GM12878 (cell line): ENCODE data around the gene ARID1A. TPM values are rescaled to one million over a fixed set of nuclear protein-coding genes. Genes with fewer than 3 reads are reported as not detected.

ENCODE experiments used
- BHLHE40 ChIP-seq, 2 experiments: fragments of 450-650 bp in 1 of 2; IDR thresholded peaks; 2 replicates each; pipeline ENCODE4 v1.6.1; 2011 to 2017; ENCODE audit warnings: low read depth in 2 of 2, borderline replicate concordance in 1 of 2, improper control_type of control experiment in 1 of 2, low read length in 1 of 2, mild to moderate bottlenecking in 1 of 2
- CBFB ChIP-seq: IDR thresholded peaks from 2 replicates; pipeline ENCODE4 v1.6.1; 2016; ENCODE audit warnings: antibody characterized with exemption, low read depth
- CHD2 ChIP-seq: IDR thresholded peaks from 2 replicates; pipeline ENCODE4 v1.6.1; 2011; ENCODE audit warnings: low read depth, low read length, improper control_type of control experiment, borderline replicate concordance
- DPF2 ChIP-seq: fragments of 450-650 bp; IDR thresholded peaks from 2 replicates; pipeline ENCODE4 v1.6.1; 2017; ENCODE audit warnings: mild to moderate bottlenecking
- E2F4 ChIP-seq: IDR thresholded peaks from 2 replicates; pipeline ENCODE4 v1.6.1; 2012; ENCODE audit warnings: low read depth, low read length, improper control_type of control experiment
- HDAC2 ChIP-seq: fragments of 200-600 bp; sonication (generic); IDR thresholded peaks from 2 replicates; pipeline ENCODE4 v1.6.1; 2017
- IRF5 ChIP-seq: fragments of 450-650 bp; IDR thresholded peaks from 2 replicates; pipeline ENCODE4 v1.6.1; 2017; ENCODE audit warnings: borderline replicate concordance
- JUND ChIP-seq: IDR thresholded peaks from 2 replicates; pipeline ENCODE4 v1.6.1; 2012; ENCODE audit warnings: low read depth, mild to moderate bottlenecking, low read length, improper control_type of control experiment, moderate library complexity
- KAT2A ChIP-seq: conservative IDR thresholded peaks from 2 replicates; pipeline ENCODE4 v1.6.1; 2011; ENCODE audit warnings: low read depth, low read length; ENCODE audit not compliant: control insufficient read depth
- KLF5 ChIP-seq: fragments of 450-650 bp; IDR thresholded peaks from 2 replicates; pipeline ENCODE4 v1.6.1; 2014; ENCODE audit warnings: mild to moderate bottlenecking; ENCODE audit not compliant: partially characterized antibody
- MYB ChIP-seq: fragments of 150-350 bp; IDR thresholded peaks from 2 replicates; pipeline ENCODE4 v1.6.1; 2014; ENCODE audit warnings: mild to moderate bottlenecking, low read depth, low read length, borderline replicate concordance
- NR2C1 ChIP-seq: fragments of 450-650 bp; IDR thresholded peaks from 2 replicates; pipeline ENCODE4 v1.6.1; 2017; ENCODE audit warnings: antibody characterized with exemption, mild to moderate bottlenecking, moderate library complexity
- RAD21 ChIP-seq: IDR thresholded peaks from 2 replicates; pipeline ENCODE4 v1.6.1; 2011; ENCODE audit warnings: mild to moderate bottlenecking, low read depth, low read length, moderate library complexity; ENCODE audit not compliant: insufficient read depth
- RBBP5 ChIP-seq: fragments of 200-600 bp; sonication (generic); conservative IDR thresholded peaks from 2 replicates; pipeline ENCODE4 v1.6.1; 2016
- RUNX3 ChIP-seq: IDR thresholded peaks from 2 replicates; pipeline ENCODE4 v1.6.1; 2012; ENCODE audit warnings: low read length, inconsistent platforms
- STAT1 ChIP-seq: fragments of 450-650 bp; conservative IDR thresholded peaks from 2 replicates; pipeline ENCODE4 v1.6.1; 2014; ENCODE audit warnings: antibody characterized with exemption, mild to moderate bottlenecking
- TCF12 ChIP-seq: IDR thresholded peaks from 2 replicates; pipeline ENCODE4 v1.6.1; 2011; ENCODE audit warnings: low read depth, mild to moderate bottlenecking, low read length
- ZBTB33 ChIP-seq: fragments of 450-650 bp; IDR thresholded peaks from 2 replicates; pipeline ENCODE4 v1.6.1; 2017; ENCODE audit warnings: mild to moderate bottlenecking
- ZNF217 ChIP-seq: fragments of 450-650 bp; IDR thresholded peaks from 2 replicates; pipeline ENCODE4 v1.6.1; 2017; ENCODE audit warnings: antibody characterized with exemption, mild to moderate bottlenecking
- ZNF274 ChIP-seq: IDR thresholded peaks from one replicate; pipeline ENCODE4 v1.8.0; 2011; ENCODE audit not compliant: insufficient read length, insufficient read depth
- ZSCAN29 ChIP-seq: fragments of 450-650 bp; IDR thresholded peaks from 2 replicates; pipeline ENCODE4 v1.6.1; 2017; ENCODE audit warnings: mild to moderate bottlenecking, moderate library complexity
- polyA plus RNA-seq, 11 experiments: library from polyadenylated mRNA; depleted of rRNA in 4 of 11; unstranded in 6 of 11; stranded (reverse) in 5 of 11; fragments of >200 nt; fragmentation: Nextera tagmentation in 4 of 11; fragmentation: Illumina TruSeq in 1 of 11; extraction: Ambion mirVana in 4 of 11; extraction: Trizol in 1 of 11; gene quantifications; 1 replicate in 1 of 11; 2 replicates in 10 of 11; pipeline versions ENCODE4 v1.2.1 to v1.2.3, GENCODE V29; 2011 to 2016; ENCODE audit warnings: inconsistent platforms in 2 of 11, missing spikeins in 2 of 11, low read depth in 1 of 11
- total RNA-seq, 4 experiments: library from RNA; depleted of rRNA in 3 of 4; stranded (reverse); fragments of >200 nt in 3 of 4; fragmentation: Illumina TruSeq in 1 of 4; extraction: Trizol in 1 of 4; gene quantifications; 2 replicates each; pipeline versions ENCODE4 v1.2.1 to v1.2.3, GENCODE V29; 2013 to 2021
- TF ChIP-seq, protein P1 (sequence below): IDR thresholded peaks from 2 replicates; pipeline ENCODE4 v1.6.1; 2011; ENCODE audit warnings: mild to moderate bottlenecking, low read depth, low read length, moderate library complexity; ENCODE audit not compliant: insufficient replicate concordance
- TF ChIP-seq, protein P2 (sequence below): IDR thresholded peaks from 2 replicates; pipeline ENCODE4 v1.6.1; 2012; ENCODE audit warnings: low read depth, low read length, improper control_type of control experiment

The ARID1A gene
- total and polyA plus RNA-seq, 10 of the 15 experiments (the other 5 are each of a cell fraction or from before 2014, with no cell fraction given): 10.0 to 98.0 (median 23.5) TPM

GRCh38 chr1:26692793-26693490, 2.9 kb upstream of the ARID1A start (continued):
- TF ChIP-seq HDAC2 (no peak), CHD2 (peak; percentile 90), ZSCAN29 (peak; percentile 96), TCF12 (no peak), ZNF274 (no peak), DPF2 (peak; percentile 56; the same call in 1 of the 2 replicates), ZNF217 (no peak), E2F4 (no peak), ZBTB33 (no peak), IRF5 (no peak), MYB (0 out of 2 replicates have a peak, but pooled peaks have one; percentile 32), NR2C1 (no peak), STAT1 (peak; percentile 81), KAT2A (no peak), RAD21 (peak; percentile 20; the same call in 1 of the 2 replicates), CBFB (peak; percentile 94), JUND (no peak), BHLHE40 (IDR thresholded peaks at IDR 0.05; ENCODE audit: borderline replicate concordance in 1 of 2, low read depth in 2 of 2, low read length in 1 of 2) (peak; percentile 46 to 88; a peak in 2 of 4 replicates), KLF5 (peak; percentile 89), RUNX3 (no peak), RBBP5 (0 out of 2 replicates have a peak, but pooled peaks have one; percentile 27)
- TF ChIP-seq, protein P1, sequence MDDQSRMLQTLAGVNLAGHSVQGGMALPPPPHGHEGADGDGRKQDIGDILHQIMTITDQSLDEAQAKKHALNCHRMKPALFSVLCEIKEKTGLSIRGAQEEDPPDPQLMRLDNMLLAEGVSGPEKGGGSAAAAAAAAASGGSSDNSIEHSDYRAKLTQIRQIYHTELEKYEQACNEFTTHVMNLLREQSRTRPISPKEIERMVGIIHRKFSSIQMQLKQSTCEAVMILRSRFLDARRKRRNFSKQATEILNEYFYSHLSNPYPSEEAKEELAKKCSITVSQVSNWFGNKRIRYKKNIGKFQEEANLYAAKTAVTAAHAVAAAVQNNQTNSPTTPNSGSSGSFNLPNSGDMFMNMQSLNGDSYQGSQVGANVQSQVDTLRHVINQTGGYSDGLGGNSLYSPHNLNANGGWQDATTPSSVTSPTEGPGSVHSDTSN: peak; percentile 57
- TF ChIP-seq, protein P2, sequence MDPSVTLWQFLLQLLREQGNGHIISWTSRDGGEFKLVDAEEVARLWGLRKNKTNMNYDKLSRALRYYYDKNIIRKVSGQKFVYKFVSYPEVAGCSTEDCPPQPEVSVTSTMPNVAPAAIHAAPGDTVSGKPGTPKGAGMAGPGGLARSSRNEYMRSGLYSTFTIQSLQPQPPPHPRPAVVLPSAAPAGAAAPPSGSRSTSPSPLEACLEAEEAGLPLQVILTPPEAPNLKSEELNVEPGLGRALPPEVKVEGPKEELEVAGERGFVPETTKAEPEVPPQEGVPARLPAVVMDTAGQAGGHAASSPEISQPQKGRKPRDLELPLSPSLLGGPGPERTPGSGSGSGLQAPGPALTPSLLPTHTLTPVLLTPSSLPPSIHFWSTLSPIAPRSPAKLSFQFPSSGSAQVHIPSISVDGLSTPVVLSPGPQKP: no peak
